ENCODE results near the gene PCCB. TPM values are rescaled to one million over a fixed set of nuclear protein-coding genes. Genes with fewer than 3 reads are reported as not detected.

The PCCB gene
- total RNA-seq, 2 donors from 2014 or later = 54.9 to 65.1 TPM

DNA sequence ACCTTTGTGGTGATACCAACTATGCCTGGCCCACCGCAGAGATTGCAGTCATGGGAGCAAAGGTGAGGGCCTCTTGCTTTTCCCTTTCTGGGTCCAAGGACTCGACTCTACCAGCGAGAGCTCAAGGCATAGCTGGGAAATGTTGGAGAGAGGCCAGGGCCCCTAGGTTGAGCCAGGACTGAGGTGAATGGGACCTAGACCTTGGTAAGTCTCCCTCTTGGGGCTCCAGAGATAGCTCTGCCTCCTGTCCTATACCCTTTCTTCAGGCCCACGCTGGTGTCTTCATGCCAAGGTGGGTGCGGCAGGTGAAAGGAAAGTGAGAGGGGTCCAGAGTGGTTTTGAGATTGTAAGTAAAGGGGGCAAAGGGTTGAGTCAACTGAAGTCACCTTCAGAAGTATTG is 77.5 kb downstream of the PCCB start:
- no peak for DNase-seq
- WGBS, 2 experiments (ENCODE audit: insufficient coverage in 1 of 2, insufficient read length in 1 of 2) = 95 to 100% methylated on average over 1 to 5 of the region's 5 CpGs
- H3K27me3 ChIP-seq (ENCODE audit: control insufficient read depth, insufficient read depth, low read length, poor library complexity, severe bottlenecking) = no peaks in the 10 kb centered on the region

DNA sequence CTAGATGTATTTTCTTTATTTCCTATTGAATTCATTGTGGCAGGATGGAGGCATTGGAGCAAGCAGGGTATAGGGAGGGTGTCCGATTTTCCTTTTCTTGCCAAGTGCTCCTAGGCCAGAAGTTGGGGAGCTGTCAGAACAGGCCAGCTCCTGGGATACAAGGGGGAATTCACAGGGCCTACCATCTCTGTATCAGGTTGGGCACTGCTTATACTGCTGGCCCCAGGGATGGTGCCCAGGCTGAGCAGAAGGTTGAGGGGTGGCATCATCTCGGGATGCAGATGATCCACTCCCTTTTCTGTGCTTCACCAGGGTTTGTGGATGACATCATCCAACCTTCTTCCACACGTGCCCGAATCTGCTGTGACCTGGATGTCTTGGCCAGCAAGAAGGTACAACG is 79.5 kb downstream of the PCCB start:
- Histone ChIP-seq H3K4me1 (ENCODE audit: control insufficient read depth, insufficient read depth, low read length) (no peaks in the 10 kb centered on the region), H3K27ac (ENCODE audit: low read depth, low read length) (no peak overlapping the region), H3K4me3 (ENCODE audit: low read length) (no peak overlapping the region), H3K36me3 (ENCODE audit: control insufficient read depth, insufficient read depth, low read length) (peaks cover 24% of the 10 kb centered on the region), H3K9me3 (ENCODE audit: control insufficient read depth, low read length) (no peaks in the 10 kb centered on the region), H3K9ac (ENCODE audit: extremely low read depth, low read length, poor library complexity, severe bottlenecking) (no peak overlapping the region), H3K27me3 (ENCODE audit: control insufficient read depth, insufficient read depth, low read length, poor library complexity, severe bottlenecking) (no peaks in the 10 kb centered on the region)
- TF ChIP-seq CTCF (conservative IDR thresholded peaks at IDR 0.05) = no peak
- 93 to 100% methylated on average over 3 to 5 of the region's 5 CpGs for WGBS, 2 experiments (ENCODE audit: insufficient coverage in 1 of 2, insufficient read length in 1 of 2)
- H3K4me1 Mint-ChIP-seq = no peaks in the 10 kb centered on the region
- no peak overlapping the region for H3K4me3 Mint-ChIP-seq
- H3K36me3 Mint-ChIP-seq (ENCODE audit: low read depth) = peaks cover 71% of the 10 kb centered on the region
- H3K27ac Mint-ChIP-seq = no peak overlapping the region
- no peak for DNase-seq
- H3K9me3 Mint-ChIP-seq = peaks cover under 1% of the 10 kb centered on the region
- no peaks in the 10 kb centered on the region for H3K27me3 Mint-ChIP-seq (ENCODE audit: insufficient read depth)

More for the DNA sequence above, 77.5 kb downstream of the PCCB start:
- Mint-ChIP-seq H3K4me3 (no peak overlapping the region), H3K4me1 (no peaks in the 10 kb centered on the region), H3K36me3 (ENCODE audit: low read depth) (peaks cover 68% of the 10 kb centered on the region), H3K9me3 (peaks cover 10% of the 10 kb centered on the region), H3K27me3 (ENCODE audit: insufficient read depth) (no peaks in the 10 kb centered on the region), H3K27ac (no peak overlapping the region)
- Histone ChIP-seq H3K9me3 (ENCODE audit: control insufficient read depth, low read length) (peaks cover 14% of the 10 kb centered on the region), H3K27ac (ENCODE audit: low read depth, low read length) (no peak overlapping the region), H3K4me3 (ENCODE audit: low read length) (no peak overlapping the region), H3K4me1 (ENCODE audit: control insufficient read depth, insufficient read depth, low read length) (no peaks in the 10 kb centered on the region), H3K9ac (ENCODE audit: extremely low read depth, low read length, poor library complexity, severe bottlenecking) (no peak overlapping the region), H3K36me3 (ENCODE audit: control insufficient read depth, insufficient read depth, low read length) (peaks cover 31% of the 10 kb centered on the region)
- no peak for TF ChIP-seq CTCF (conservative IDR thresholded peaks at IDR 0.05)

DNA sequence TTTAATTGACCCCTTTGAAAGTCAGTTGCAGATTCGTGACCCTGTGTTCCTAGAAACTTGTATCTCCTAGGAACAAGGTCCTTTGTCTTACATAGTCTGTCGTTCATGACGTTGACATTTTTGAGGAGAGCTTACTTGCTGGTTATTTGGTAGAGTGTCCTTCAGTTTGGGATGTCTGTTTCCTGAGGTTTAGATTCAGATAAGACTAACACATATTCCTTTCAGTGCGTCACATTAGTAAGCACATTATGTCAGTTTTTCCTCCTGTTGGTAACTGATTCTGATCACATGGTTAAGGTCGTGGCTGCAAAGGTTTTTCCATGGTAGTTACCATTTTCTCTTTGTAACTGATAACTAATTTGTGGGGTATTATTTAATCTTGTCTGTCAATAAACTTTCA is 80.8 kb downstream of the PCCB start:
- Mint-ChIP-seq H3K27me3 (ENCODE audit: insufficient read depth) (no peaks in the 10 kb centered on the region), H3K36me3 (ENCODE audit: low read depth) (peaks cover 66% of the 10 kb centered on the region), H3K4me1 (no peaks in the 10 kb centered on the region), H3K4me3 (no peak overlapping the region), H3K27ac (no peak overlapping the region), H3K9me3 (no peaks in the 10 kb centered on the region)
- H3K36me3 ChIP-seq (ENCODE audit: control insufficient read depth, insufficient read depth, low read length) = peaks cover 28% of the 10 kb centered on the region
- no peak overlapping the region for H3K9ac ChIP-seq (ENCODE audit: extremely low read depth, low read length, poor library complexity, severe bottlenecking)
- H3K9me3 ChIP-seq (ENCODE audit: control insufficient read depth, low read length) = no peaks in the 10 kb centered on the region
- 94 to 100% methylated on average over 1 to 5 of the region's 5 CpGs for WGBS, 2 experiments (ENCODE audit: insufficient coverage in 1 of 2, insufficient read length in 1 of 2)
- H3K4me3 ChIP-seq (ENCODE audit: low read length) = no peak overlapping the region
- H3K27me3 ChIP-seq (ENCODE audit: control insufficient read depth, insufficient read depth, low read length, poor library complexity, severe bottlenecking) = no peaks in the 10 kb centered on the region
- no peak overlapping the region for H3K27ac ChIP-seq (ENCODE audit: low read depth, low read length)
- no peak for DNase-seq
- H3K4me1 ChIP-seq (ENCODE audit: control insufficient read depth, insufficient read depth, low read length) = no peaks in the 10 kb centered on the region
- TF ChIP-seq CTCF (conservative IDR thresholded peaks at IDR 0.05) = no peak

All from endodermal cell (in vitro differentiated cells).